Measurements from ENCODE around the gene SSC4D.
A peak's percentile ranks its signal among the peaks of the same experiment; 100 is the strongest.

The SSC4D gene

GRCh38 chr7:76356115-76356514 is 53.4 kb downstream of the SSC4D start:
- ATAC-seq (no peak), DNase-seq (ENCODE audit: low spot score in 2 of 2) (no peak)
- H3K4me1 Mint-ChIP-seq: peaks cover 58% of the 10 kb centered on the region
- no peak overlapping the region for H3K4me3 Mint-ChIP-seq
- no peak overlapping the region for H3K27ac Mint-ChIP-seq
- no peaks in the 10 kb centered on the region for H3K9me3 Mint-ChIP-seq
- H3K36me3 Mint-ChIP-seq: peaks cover 81% of the 10 kb centered on the region

DNA sequence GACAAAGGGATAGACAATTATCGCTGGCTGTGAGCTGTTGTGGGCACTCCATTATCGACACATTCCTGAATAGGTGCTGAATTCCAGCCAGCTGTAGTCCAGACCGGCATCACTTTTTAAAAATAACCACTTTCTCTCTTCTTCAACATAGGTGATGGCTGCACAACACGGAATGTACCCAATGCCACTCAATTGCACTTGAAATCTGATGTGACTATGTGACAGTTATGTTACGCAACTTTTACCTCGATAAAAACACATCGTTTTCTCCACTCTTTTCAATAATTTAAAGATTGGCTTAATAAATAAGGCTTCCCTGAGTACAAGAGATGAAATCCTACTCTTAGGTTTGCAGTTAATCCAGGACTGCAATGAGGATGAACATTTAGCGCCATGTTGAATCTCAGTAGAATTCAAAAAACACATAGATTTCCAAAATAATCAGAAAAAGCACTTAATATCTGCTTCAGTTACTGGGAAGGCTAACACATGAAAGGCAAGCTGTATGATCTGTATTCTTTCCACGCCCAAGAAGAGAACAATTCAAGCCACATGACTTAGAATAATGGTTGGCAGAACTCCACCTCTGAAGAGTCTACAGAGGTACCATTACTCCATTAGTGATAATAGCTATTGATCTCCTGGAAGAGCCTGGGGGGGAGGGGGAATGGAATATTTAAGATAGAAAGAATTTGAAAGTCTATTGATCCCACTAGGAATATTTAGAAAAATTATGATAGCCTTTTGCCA is 54.3 kb downstream of the SSC4D start:
- peaks cover 61% of the 10 kb centered on the region for H3K4me1 Mint-ChIP-seq
- no peak overlapping the region for H3K27ac Mint-ChIP-seq
- H3K36me3 Mint-ChIP-seq: peaks cover 90% of the 10 kb centered on the region
- no peak for DNase-seq (ENCODE audit: low spot score in 2 of 2)
- no peak for ATAC-seq
- H3K4me3 Mint-ChIP-seq: no peak overlapping the region
- no peaks in the 10 kb centered on the region for H3K9me3 Mint-ChIP-seq

DNA sequence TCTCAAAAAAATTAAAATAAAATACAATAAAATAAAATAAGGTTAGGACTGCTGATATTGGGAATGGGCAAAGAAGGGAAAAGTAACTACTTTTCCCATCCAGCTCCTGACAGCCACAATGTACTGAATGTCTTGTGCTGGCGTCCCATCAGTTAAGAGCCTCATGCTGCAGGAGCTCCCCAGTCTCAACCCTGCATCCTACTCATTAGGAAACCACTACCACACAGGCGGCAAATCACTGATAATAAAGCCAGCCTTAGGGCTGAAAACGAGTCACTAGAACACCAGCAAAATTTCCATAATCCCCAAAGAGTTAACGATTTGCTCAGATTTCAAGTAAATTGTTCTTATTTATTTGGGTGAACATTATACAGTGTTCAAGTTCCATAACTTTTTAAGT is 55.0 kb downstream of the SSC4D start:
- no peak overlapping the region for H3K27ac Mint-ChIP-seq
- peaks cover 61% of the 10 kb centered on the region for H3K4me1 Mint-ChIP-seq
- no peak for DNase-seq (ENCODE audit: low spot score in 2 of 2)
- no peaks in the 10 kb centered on the region for H3K9me3 Mint-ChIP-seq
- H3K4me3 Mint-ChIP-seq: no peak overlapping the region
- H3K36me3 Mint-ChIP-seq: peaks cover 95% of the 10 kb centered on the region
- no peak for ATAC-seq

DNA sequence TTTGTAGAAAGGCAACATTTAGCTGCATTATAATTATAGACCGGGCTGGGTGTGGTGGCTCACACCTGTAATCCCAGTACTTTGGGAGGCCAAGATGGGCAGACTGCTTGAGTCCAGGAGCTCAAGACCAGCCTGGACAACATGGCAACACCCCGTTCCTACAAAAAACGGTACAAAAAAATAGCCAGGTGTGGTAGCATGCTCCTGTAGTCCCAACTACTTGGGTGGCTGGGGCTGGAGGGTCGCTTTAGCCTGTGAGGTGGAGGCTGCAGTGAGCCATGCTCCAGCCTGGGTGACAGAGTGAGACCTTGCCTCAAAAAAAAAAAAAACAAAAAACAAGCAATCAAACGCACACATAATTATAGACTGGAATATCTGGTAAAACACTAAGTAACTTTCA is 55.8 kb downstream of the SSC4D start:
- peaks cover 95% of the 10 kb centered on the region for H3K36me3 Mint-ChIP-seq
- ATAC-seq: no peak
- peaks cover 64% of the 10 kb centered on the region for H3K4me1 Mint-ChIP-seq
- no peak overlapping the region for H3K27ac Mint-ChIP-seq
- no peak for DNase-seq (ENCODE audit: low spot score in 2 of 2)
- H3K9me3 Mint-ChIP-seq: no peaks in the 10 kb centered on the region
- H3K4me3 Mint-ChIP-seq: no peak overlapping the region

DNA sequence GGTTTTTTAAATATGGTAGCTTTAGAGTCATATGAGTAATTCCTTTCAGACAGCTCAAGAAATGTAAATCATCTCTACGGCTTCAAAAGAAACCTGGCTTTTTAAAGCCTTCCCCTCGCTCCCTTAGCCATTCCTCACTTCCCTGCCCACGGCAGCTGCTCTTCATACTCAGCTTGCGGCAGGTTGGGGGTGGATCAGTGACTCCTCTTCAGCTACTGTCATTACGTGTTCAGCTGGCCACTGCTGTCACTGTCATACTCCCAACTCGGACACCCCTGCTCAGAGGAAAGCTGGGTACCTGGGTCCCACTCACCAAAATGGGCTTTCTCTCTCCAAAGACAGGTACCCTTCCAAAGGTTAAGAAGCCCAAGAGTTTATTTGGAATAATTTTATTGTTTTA is 57.3 kb downstream of the SSC4D start:
- no peaks in the 10 kb centered on the region for H3K9me3 Mint-ChIP-seq
- no peak overlapping the region for H3K4me3 Mint-ChIP-seq
- DNase-seq (ENCODE audit: low spot score in 2 of 2) (no peak), ATAC-seq (peak; percentile 52)
- H3K27ac Mint-ChIP-seq: peak overlapping the region; percentile 26
- H3K36me3 Mint-ChIP-seq: peaks cover 98% of the 10 kb centered on the region
- H3K4me1 Mint-ChIP-seq: peaks cover 64% of the 10 kb centered on the region

DNA sequence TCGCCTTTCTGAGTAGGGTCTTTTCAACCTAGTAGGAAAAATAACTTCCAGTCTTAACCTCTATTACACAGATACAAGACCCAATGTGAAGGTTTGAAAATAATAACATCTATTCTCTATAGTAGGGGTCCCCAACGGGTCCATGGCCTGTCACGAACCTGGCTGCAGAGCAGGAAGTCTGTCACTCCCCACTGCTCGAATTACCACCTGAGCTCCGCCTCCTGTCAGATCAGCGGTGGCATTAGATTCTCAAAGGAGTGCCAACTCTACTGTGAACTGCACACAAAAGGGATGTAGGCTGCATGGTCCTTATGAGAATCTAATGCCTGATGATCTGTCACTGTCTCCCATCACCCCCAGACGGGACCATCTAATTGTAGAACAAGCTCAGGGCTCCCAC is 58.1 kb downstream of the SSC4D start:
- ATAC-seq: no peak
- no peak overlapping the region for H3K4me3 Mint-ChIP-seq
- peaks cover 67% of the 10 kb centered on the region for H3K4me1 Mint-ChIP-seq
- H3K36me3 Mint-ChIP-seq: peaks cover 98% of the 10 kb centered on the region
- no peak for DNase-seq (ENCODE audit: low spot score in 2 of 2)
- H3K27ac Mint-ChIP-seq: peak overlapping the region; percentile 26
- no peaks in the 10 kb centered on the region for H3K9me3 Mint-ChIP-seq

DNA sequence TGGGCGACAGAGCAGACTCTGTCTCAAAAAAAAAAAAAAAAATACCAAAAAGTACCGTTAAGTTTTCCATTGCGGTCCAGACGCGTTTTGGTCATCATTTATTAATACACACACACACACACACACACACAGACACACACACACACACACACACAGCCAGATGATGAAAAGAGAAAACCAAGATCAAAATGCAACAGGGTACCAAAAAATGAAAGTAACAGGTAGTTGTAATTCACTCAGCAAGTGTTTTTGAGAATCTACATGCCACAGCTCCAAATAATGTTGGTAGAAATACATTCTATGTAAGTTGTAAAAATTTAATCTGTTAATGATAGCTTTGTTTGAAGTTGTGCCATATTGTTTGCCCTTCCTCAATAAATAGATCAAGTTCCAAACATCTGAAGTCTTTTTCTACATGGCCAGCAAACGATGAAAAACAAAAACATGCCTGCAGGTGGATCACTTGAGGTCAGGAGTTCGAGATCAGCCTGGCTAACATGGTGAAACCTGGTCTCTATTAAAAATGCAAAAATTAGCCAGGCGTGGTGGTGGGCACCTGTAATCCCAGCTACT is 60.1 kb downstream of the SSC4D start:
- Mint-ChIP-seq H3K27ac (peak overlapping the region; percentile 40), H3K4me3 (no peak overlapping the region), H3K36me3 (peaks cover 100% of the 10 kb centered on the region), H3K4me1 (peaks cover 68% of the 10 kb centered on the region), H3K9me3 (no peaks in the 10 kb centered on the region)
- DNase-seq (ENCODE audit: low spot score in 2 of 2) (no peak), ATAC-seq (no peak)

GRCh38 chr7:76347710-76348109 is 61.8 kb downstream of the SSC4D start:
- ATAC-seq (no peak), DNase-seq (ENCODE audit: low spot score in 2 of 2) (no peak)
- no peak overlapping the region for H3K4me3 Mint-ChIP-seq
- peaks cover 100% of the 10 kb centered on the region for H3K36me3 Mint-ChIP-seq
- peaks cover 80% of the 10 kb centered on the region for H3K4me1 Mint-ChIP-seq
- peak overlapping the region; percentile 81 for H3K27ac Mint-ChIP-seq
- no peaks in the 10 kb centered on the region for H3K9me3 Mint-ChIP-seq

- Mint-ChIP-seq H3K27ac (peak overlapping the region; percentile 81), H3K4me1 (peaks cover 80% of the 10 kb centered on the region), H3K9me3 (no peaks in the 10 kb centered on the region), H3K36me3 (peaks cover 100% of the 10 kb centered on the region), H3K4me3 (no peak overlapping the region)
- no peak for ATAC-seq
- no peak for DNase-seq (ENCODE audit: low spot score in 2 of 2)
Measured at GRCh38 chr7:76346778-76347177, 62.7 kb downstream of the SSC4D start.

GRCh38 chr7:76346097-76346496 is 63.4 kb downstream of the SSC4D start:
- Mint-ChIP-seq H3K4me3 (no peak overlapping the region), H3K27ac (peak overlapping the region; percentile 81), H3K4me1 (peaks cover 78% of the 10 kb centered on the region), H3K36me3 (peaks cover 100% of the 10 kb centered on the region), H3K9me3 (no peaks in the 10 kb centered on the region)
- DNase-seq (ENCODE audit: low spot score in 2 of 2): no peak
- ATAC-seq: no peak

GRCh38 chr7:76343931-76344321 is 65.6 kb downstream of the SSC4D start:
- Mint-ChIP-seq H3K27ac (peak overlapping the region; percentile 4), H3K36me3 (peaks cover 100% of the 10 kb centered on the region)
- DNase-seq (ENCODE audit: low spot score in 2 of 2): no peak

DNA sequence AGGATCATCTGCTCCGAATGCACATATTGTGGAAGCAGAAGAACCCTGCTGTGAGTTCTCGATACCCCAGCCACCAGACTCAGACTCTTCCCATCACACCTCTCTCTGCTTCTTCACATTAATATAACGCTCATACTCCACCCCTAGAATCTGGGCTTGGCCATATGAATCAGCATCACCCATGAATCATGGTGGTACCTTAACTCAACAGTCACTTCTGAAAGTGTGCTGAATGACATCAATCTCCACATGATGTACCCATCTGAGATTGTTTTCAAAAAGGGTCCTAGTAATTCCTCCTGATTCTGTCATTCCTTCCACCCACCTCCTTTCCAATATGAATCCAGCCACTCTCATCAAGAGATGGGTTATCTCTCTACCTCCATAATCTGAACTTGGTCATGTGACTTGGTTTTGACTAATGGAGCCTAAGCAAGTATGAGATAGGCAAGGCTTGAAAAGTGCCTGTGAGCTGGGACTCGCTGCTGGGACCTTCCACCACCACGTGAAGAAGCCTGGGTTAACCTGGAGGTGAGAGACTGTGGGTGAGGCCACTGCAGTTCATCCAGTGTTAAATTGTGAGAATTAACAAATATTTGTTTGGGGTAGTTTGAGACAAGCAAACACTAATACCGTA is 66.1 kb downstream of the SSC4D start:
- ATAC-seq (peak; percentile 99), DNase-seq (ENCODE audit: low spot score in 2 of 2) (no peak)
- H3K4me1 Mint-ChIP-seq: peaks cover 82% of the 10 kb centered on the region
- peaks cover 100% of the 10 kb centered on the region for H3K36me3 Mint-ChIP-seq
- H3K27ac Mint-ChIP-seq: peak overlapping the region; percentile 4
- no peak overlapping the region for H3K4me3 Mint-ChIP-seq
- H3K9me3 Mint-ChIP-seq: no peaks in the 10 kb centered on the region

More at GRCh38 chr7:76343931-76344321, 65.6 kb downstream of the SSC4D start:
- H3K4me3 Mint-ChIP-seq: no peak overlapping the region
- no peaks in the 10 kb centered on the region for H3K9me3 Mint-ChIP-seq
- peaks cover 80% of the 10 kb centered on the region for H3K4me1 Mint-ChIP-seq
- no peak for ATAC-seq

- Mint-ChIP-seq H3K27ac (no peak overlapping the region), H3K4me3 (no peak overlapping the region), H3K9me3 (no peaks in the 10 kb centered on the region), H3K4me1 (peaks cover 84% of the 10 kb centered on the region), H3K36me3 (peaks cover 100% of the 10 kb centered on the region)
- no peak for DNase-seq (ENCODE audit: low spot score in 2 of 2)
- no peak for ATAC-seq
Measured at GRCh38 chr7:76342222-76342621, 67.3 kb downstream of the SSC4D start.

- Mint-ChIP-seq H3K4me1 (peaks cover 74% of the 10 kb centered on the region), H3K4me3 (no peak overlapping the region), H3K9me3 (no peaks in the 10 kb centered on the region), H3K36me3 (peaks cover 100% of the 10 kb centered on the region), H3K27ac (peak overlapping the region; percentile 20)
- ATAC-seq (no peak), DNase-seq (ENCODE audit: low spot score in 2 of 2) (no peak)
Measured at GRCh38 chr7:76340617-76341131, 68.8 kb downstream of the SSC4D start.
